H9 (cell line): ENCODE measurements around the gene BST2. TPM values are rescaled to one million over a fixed set of nuclear protein-coding genes. Genes with fewer than 3 reads are reported as not detected.
A peak's percentile ranks its signal among the peaks of the same experiment; 100 is the strongest.

Experiments
- DNase-seq: peaks from one replicate; pipeline ENCODE4 v3.0.0-alpha.2; 2017
- H2AFZ ChIP-seq: one replicate; pipeline ENCODE4 v1.6.1; 2013; ENCODE audit warnings: mild to moderate bottlenecking, low read length, control low read depth, moderate library complexity
- H2AK5ac ChIP-seq: 2 replicates; pipeline ENCODE4 v1.6.1; 2013; ENCODE audit warnings: low read length, control low read depth, mixed read lengths; ENCODE audit not compliant: insufficient read length
- H2BK120ac ChIP-seq: one replicate; pipeline ENCODE4 v1.6.1; 2013; ENCODE audit warnings: low read depth, mild to moderate bottlenecking, low read length, control low read depth, inconsistent platforms; ENCODE audit not compliant: poor library complexity, severe bottlenecking
- H2BK12ac ChIP-seq: 2 replicates; pipeline ENCODE4 v1.6.1; 2013; ENCODE audit warnings: low read length, control low read depth, mixed read lengths, low read depth; ENCODE audit not compliant: insufficient read length
- H2BK15ac ChIP-seq: 2 replicates; pipeline ENCODE4 v1.6.1; 2013; ENCODE audit warnings: low read depth, low read length, control low read depth
- H2BK20ac ChIP-seq: one replicate; pipeline ENCODE4 v1.6.1; 2013; ENCODE audit warnings: low read depth, mild to moderate bottlenecking, low read length, control low read depth, inconsistent platforms; ENCODE audit not compliant: poor library complexity, severe bottlenecking
- H2BK5ac ChIP-seq: 2 replicates; pipeline ENCODE4 v1.6.1; 2013; ENCODE audit warnings: low read length, control low read depth, mixed read lengths; ENCODE audit not compliant: insufficient read length
- H3K14ac ChIP-seq: 2 replicates; pipeline ENCODE4 v1.6.1; 2013; ENCODE audit warnings: low read length, control low read depth; ENCODE audit not compliant: insufficient read depth
- H3K18ac ChIP-seq: 2 replicates; pipeline ENCODE4 v1.6.1; 2013; ENCODE audit warnings: low read depth, mild to moderate bottlenecking, mixed read lengths, low read length, control low read depth; ENCODE audit not compliant: insufficient read length
- H3K23ac ChIP-seq: 2 replicates; pipeline ENCODE4 v1.6.1; 2013; ENCODE audit warnings: low read length, control low read depth, mixed read lengths, low read depth; ENCODE audit not compliant: insufficient read length
- H3K23me2 ChIP-seq: 2 replicates; pipeline ENCODE4 v1.6.1; 2013; ENCODE audit warnings: low read depth, mild to moderate bottlenecking, mixed read lengths, low read length, control low read depth; ENCODE audit not compliant: insufficient read length, poor library complexity, severe bottlenecking
- H3K27ac ChIP-seq: 2 replicates; pipeline ENCODE4 v1.5.1; 2013; ENCODE audit warnings: low read length, control low read depth, mixed read lengths, low read depth; ENCODE audit not compliant: insufficient read length
- H3K27me3 ChIP-seq: 2 replicates; pipeline ENCODE4 v1.6.1; 2013; ENCODE audit warnings: low read length, control low read depth, inconsistent platforms; ENCODE audit not compliant: insufficient read depth
- H3K4ac ChIP-seq: 2 replicates; pipeline ENCODE4 v1.6.1; 2013; ENCODE audit warnings: low read depth, mild to moderate bottlenecking, control low read depth, inconsistent platforms, low read length, moderate library complexity
- H3K4me1 ChIP-seq: 2 replicates; pipeline ENCODE4 v1.6.1; 2013; ENCODE audit warnings: low read length, control low read depth, inconsistent platforms; ENCODE audit not compliant: insufficient read depth
- H3K4me2 ChIP-seq: 2 replicates; pipeline ENCODE4 v1.6.1; 2013; ENCODE audit warnings: low read length, control low read depth, mixed read lengths; ENCODE audit not compliant: insufficient read length, insufficient read depth
- H3K56ac ChIP-seq: 2 replicates; pipeline ENCODE4 v1.6.1; 2013; ENCODE audit warnings: low read depth, mild to moderate bottlenecking, mixed read lengths, low read length, control low read depth; ENCODE audit not compliant: insufficient read length
- H3K79me1 ChIP-seq: 2 replicates; pipeline ENCODE4 v1.6.1; 2013; ENCODE audit warnings: low read depth, mild to moderate bottlenecking, moderate library complexity, low read length, control low read depth, inconsistent platforms; ENCODE audit not compliant: insufficient read depth, poor library complexity, severe bottlenecking
- H3K79me2 ChIP-seq: 2 replicates; pipeline ENCODE4 v1.6.1; 2013; ENCODE audit warnings: low read length, control low read depth, inconsistent platforms; ENCODE audit not compliant: insufficient read depth
- H3K9ac ChIP-seq: 2 replicates; pipeline ENCODE4 v1.6.1; 2013; ENCODE audit warnings: low read length, control low read depth, mixed read lengths; ENCODE audit not compliant: insufficient read length; ENCODE audit errors: extremely low read depth
- H3K9me3 ChIP-seq: one replicate; pipeline ENCODE4 v1.6.1; 2013; ENCODE audit warnings: low read depth, low read length, inconsistent platforms; ENCODE audit not compliant: control insufficient read depth
- H3T11ph ChIP-seq: one replicate; pipeline ENCODE4 v1.6.1; 2013; ENCODE audit warnings: mild to moderate bottlenecking, low read length, control low read depth, inconsistent platforms
- H4K20me1 ChIP-seq: one replicate; pipeline ENCODE4 v1.6.1; 2013; ENCODE audit not compliant: control insufficient read depth, insufficient read length, insufficient read depth
- H4K5ac ChIP-seq: 2 replicates; pipeline ENCODE4 v1.6.1; 2013; ENCODE audit warnings: low read depth, mild to moderate bottlenecking, mixed read lengths, low read length, control low read depth; ENCODE audit not compliant: insufficient read length
- H4K8ac ChIP-seq: replicated peaks from 2 replicates; pipeline ENCODE4 v1.6.1; 2013; ENCODE audit warnings: low read length, control low read depth, mixed read lengths, low read depth; ENCODE audit not compliant: insufficient read length
- H4K91ac ChIP-seq: 2 replicates; pipeline ENCODE4 v1.6.1; 2013; ENCODE audit warnings: low read depth, mild to moderate bottlenecking, moderate library complexity, mixed read lengths, low read length, control low read depth; ENCODE audit not compliant: insufficient read length
- H3K27ac Mint-ChIP-seq, 3 experiments: 2 replicates in 2 of 3; 3 replicates in 1 of 3; pipeline ENCODE4 v1.8.0; 2020 to 2021; ENCODE audit warnings: mixed read lengths in 3 of 3, mild to moderate bottlenecking in 1 of 3, moderate library complexity in 1 of 3
- H3K27me3 Mint-ChIP-seq: 2 replicates; pipeline ENCODE4 v1.8.0; 2021; ENCODE audit warnings: low read depth, mild to moderate bottlenecking, moderate library complexity, mixed read lengths
- H3K36me3 Mint-ChIP-seq, 3 experiments: 2 replicates in 2 of 3; 3 replicates in 1 of 3; pipeline ENCODE4 v1.8.0; 2020 to 2021; ENCODE audit warnings: low read depth in 3 of 3, mixed read lengths in 3 of 3; ENCODE audit not compliant: insufficient read depth in 1 of 3
- H3K4me1 Mint-ChIP-seq, 2 experiments: 2 replicates each; pipeline ENCODE4 v1.8.0; 2020; ENCODE audit warnings: mixed read lengths in 2 of 2
- H3K4me3 Mint-ChIP-seq, 2 experiments: 2 replicates in 1 of 2; 3 replicates in 1 of 2; pipeline ENCODE4 v1.8.0; 2020 to 2021; ENCODE audit warnings: mild to moderate bottlenecking in 2 of 2, mixed read lengths in 2 of 2, moderate library complexity in 1 of 2
- H3K9me3 Mint-ChIP-seq, 2 experiments: 2 replicates in 1 of 2; 3 replicates in 1 of 2; pipeline ENCODE4 v1.8.0; 2020; ENCODE audit warnings: mild to moderate bottlenecking in 2 of 2, mixed read lengths in 2 of 2, moderate library complexity in 1 of 2
- WGBS: extraction: QIAGEN DNeasy Blood & Tissue Kit; methylation state at CpG from one replicate; pipeline ENCODE4 v1.1.7; 2013; ENCODE audit warnings: missing lambda C conversion rate, low lambda C conversion rate, mixed read lengths; ENCODE audit not compliant: insufficient read length; ENCODE audit errors: extremely low coverage; 5-methylcytosine and 5-hydroxymethylcytosine counted together
- total RNA-seq: library from RNA; stranded (reverse); gene quantifications from 2 replicates; pipeline ENCODE4 v1.2.1, GENCODE V29; 2021
- TF ChIP-seq, protein P1 (sequence below): fragments of 200-600 bp; sonication (generic); conservative IDR thresholded peaks from 3 replicates; pipeline ENCODE4 v1.8.0; 2021; ENCODE audit warnings: antibody characterized with exemption, mild to moderate bottlenecking

Gene BST2
- total RNA-seq, 1 experiment from 2014 or later = 63.3 TPM

DNA sequence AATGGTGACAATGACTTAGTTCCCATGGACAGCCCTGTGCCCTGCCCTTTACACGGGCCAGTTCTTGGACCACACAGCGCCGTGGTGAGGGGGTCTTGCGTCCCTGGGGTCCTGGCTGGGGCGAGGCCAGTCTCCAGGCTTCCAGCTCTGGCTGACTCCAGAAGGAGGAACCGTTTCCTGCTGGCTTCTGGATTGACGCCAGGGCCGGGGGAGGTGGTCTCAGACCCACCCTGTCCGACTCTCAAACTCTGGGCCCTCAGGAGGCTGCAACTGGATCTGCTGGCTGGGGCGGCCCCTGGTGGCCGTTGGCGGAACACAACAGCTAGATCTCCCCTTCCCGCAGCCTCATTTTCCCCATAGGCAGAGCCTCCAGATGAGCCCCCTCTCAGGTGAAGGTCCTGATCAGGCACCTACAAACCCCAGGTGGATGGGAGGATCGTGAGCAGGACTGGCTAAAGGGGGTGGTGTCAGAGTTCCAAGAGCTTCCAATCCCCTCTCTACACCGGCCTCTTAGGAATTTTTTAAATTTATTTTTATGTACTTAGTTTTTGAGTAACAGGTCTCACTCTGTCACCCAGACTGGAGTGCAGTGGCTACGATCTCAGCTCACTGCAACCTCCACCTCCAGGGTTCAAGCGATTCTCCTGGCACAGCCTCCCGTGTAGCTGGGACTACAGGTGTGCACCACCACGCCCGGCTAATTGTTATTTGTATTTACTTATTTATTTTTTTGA is 19.4 kb downstream of the BST2 start:
- Histone ChIP-seq H4K8ac (no peak overlapping the region), H3K79me1 (no peaks in the 10 kb centered on the region), H2BK15ac (no peak overlapping the region), H2BK20ac (no peak overlapping the region), H3K4me2 (no peak overlapping the region), H3K27me3 (no peaks in the 10 kb centered on the region), H2BK5ac (no peak overlapping the region), H4K5ac (no peak overlapping the region), H3K4me1 (no peaks in the 10 kb centered on the region; the same call in 1 of the 2 replicates), H3K4ac (no peak overlapping the region), H3T11ph (no peak overlapping the region), H3K14ac (no peak overlapping the region), H4K91ac (no peak overlapping the region), H3K27ac (no peak overlapping the region), H3K9me3 (no peaks in the 10 kb centered on the region), H2BK12ac (no peak overlapping the region), H3K56ac (no peak overlapping the region), H3K23ac (no peak overlapping the region), H3K18ac (no peak overlapping the region), H2BK120ac (no peak overlapping the region), H2AFZ (no peak overlapping the region), H4K20me1 (no peaks in the 10 kb centered on the region), H3K9ac (no peak overlapping the region), H2AK5ac (no peak overlapping the region), H3K23me2 (peaks cover 7% of the 10 kb centered on the region), H3K79me2 (no peaks in the 10 kb centered on the region)
- no CpG with 5 or more reads among the region's 20 CpGs for WGBS
- peaks cover 0 to under 1% (median 0%) of the 10 kb centered on the region in 3 experiments; a peak in 1 of 7 replicates for H3K36me3 Mint-ChIP-seq
- no peak overlapping the region for H3K4me3 Mint-ChIP-seq
- TF ChIP-seq, protein P1, sequence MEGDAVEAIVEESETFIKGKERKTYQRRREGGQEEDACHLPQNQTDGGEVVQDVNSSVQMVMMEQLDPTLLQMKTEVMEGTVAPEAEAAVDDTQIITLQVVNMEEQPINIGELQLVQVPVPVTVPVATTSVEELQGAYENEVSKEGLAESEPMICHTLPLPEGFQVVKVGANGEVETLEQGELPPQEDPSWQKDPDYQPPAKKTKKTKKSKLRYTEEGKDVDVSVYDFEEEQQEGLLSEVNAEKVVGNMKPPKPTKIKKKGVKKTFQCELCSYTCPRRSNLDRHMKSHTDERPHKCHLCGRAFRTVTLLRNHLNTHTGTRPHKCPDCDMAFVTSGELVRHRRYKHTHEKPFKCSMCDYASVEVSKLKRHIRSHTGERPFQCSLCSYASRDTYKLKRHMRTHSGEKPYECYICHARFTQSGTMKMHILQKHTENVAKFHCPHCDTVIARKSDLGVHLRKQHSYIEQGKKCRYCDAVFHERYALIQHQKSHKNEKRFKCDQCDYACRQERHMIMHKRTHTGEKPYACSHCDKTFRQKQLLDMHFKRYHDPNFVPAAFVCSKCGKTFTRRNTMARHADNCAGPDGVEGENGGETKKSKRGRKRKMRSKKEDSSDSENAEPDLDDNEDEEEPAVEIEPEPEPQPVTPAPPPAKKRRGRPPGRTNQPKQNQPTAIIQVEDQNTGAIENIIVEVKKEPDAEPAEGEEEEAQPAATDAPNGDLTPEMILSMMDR = peak; percentile 95
- H3K4me1 Mint-ChIP-seq = peaks cover 6 to 8% of the 10 kb centered on the region in 2 experiments
- DNase-seq = peak; percentile 89
- no peak overlapping the region for H3K27ac Mint-ChIP-seq
- H3K27me3 Mint-ChIP-seq = peaks cover 22% of the 10 kb centered on the region
- peaks cover 9 to 11% of the 10 kb centered on the region in 2 experiments for H3K9me3 Mint-ChIP-seq
